Activated CD4-positive, alpha-beta T cell treated with anti-CD3 and anti-CD28 coated beads, Interleukin-2, amount 50 U/mL, for 16 hours (primary cell): ENCODE measurements around the gene TRMT44.

ENCODE experiments used
- DNase-seq: peaks from one replicate; pipeline ENCODE4 v3.0.0-alpha.2; 2020

The TRMT44 gene

DNA sequence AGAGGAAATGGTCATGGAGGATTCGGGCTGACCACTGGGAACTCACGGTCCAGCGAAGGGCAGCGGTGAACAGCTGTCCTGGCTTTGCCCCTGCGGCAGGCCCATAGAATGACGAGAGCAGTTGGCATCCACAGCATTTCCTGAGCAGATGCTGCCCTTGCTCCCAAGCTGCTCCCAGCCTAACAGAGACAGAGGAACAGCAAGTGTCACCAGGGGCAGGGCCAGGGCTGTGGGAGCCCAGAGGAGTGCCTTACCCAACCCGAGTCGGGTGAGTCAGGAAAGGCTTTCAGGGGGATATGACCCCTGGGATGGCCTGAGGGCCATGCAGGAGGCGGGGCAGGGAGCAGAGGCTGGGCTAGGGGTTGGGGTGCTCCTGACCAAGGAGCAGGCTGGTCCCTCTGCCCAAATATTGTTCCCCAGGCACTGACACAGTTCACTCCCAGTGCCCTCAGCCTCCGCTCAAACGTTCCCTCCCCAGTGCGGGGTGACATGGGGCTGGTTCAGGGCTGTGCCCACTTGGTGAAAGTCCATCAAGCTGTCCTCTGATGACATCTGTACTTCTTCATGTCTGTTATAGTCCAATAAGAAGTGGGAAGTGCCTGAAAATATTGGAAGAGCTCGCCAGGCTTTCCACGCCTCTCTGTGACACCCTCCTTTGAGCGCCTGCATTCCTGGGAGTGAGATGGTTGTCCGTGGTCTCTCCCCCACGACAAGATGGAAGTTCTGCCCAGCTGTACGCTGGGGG, 74.9 kb downstream of the TRMT44 start:
- no peak for DNase-seq

DNA sequence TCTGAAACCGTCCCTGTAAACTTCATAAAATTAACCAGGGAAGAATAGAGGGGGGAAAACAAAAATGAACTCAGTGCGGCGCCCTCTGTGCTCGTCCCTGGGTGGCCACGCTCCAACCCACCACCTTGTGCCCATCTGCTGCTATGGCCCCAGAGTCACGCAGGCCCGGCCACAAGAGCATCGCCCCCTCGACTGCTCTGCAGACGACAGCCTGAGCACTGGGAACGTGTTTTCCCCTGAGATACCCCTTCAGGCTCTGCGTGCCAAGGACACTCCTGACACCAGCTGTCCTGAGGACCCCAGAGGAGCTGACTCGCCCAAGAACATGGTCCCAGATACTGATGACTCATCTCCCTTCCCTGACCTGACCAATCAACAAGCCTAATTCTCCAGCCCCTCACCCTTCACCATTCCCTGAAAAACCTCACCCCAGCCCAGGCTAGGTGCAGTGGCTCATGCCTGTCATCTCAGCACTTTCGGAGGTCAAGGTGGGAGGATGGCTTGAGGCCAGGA, 75.5 kb downstream of the TRMT44 start:
- DNase-seq, result no peak

DNA sequence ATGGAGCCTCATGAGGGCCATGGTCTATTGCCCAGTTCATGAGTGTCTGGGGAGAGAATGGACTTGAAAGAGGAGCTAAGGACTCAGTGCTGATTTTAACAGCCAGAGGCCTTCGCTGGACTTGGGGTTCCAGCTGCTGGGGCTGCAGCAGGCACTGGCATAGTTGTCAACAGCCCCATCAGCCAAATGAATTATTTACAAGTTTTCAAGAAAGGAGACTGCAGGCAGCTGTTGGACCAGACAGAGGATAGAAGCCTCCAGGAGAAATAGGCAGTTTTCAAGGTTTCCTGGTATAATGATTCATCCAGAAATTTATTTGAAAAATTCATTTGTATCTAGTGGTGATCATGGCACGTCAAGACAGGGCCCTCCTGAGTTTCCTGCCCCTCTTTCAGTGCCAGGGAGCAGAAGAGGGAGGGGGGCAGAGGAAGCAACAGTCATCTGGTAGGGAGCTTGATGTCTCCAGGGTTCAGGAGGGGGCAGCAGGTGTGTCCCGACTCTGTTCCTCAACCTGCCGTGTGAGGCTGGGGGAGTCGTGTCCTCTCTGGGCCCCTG, 76.5 kb downstream of the TRMT44 start:
- DNase-seq, result no peak

GRCh38 chr4:8517946-8518345, 77.4 kb downstream of the TRMT44 start:
- no peak for DNase-seq

DNA sequence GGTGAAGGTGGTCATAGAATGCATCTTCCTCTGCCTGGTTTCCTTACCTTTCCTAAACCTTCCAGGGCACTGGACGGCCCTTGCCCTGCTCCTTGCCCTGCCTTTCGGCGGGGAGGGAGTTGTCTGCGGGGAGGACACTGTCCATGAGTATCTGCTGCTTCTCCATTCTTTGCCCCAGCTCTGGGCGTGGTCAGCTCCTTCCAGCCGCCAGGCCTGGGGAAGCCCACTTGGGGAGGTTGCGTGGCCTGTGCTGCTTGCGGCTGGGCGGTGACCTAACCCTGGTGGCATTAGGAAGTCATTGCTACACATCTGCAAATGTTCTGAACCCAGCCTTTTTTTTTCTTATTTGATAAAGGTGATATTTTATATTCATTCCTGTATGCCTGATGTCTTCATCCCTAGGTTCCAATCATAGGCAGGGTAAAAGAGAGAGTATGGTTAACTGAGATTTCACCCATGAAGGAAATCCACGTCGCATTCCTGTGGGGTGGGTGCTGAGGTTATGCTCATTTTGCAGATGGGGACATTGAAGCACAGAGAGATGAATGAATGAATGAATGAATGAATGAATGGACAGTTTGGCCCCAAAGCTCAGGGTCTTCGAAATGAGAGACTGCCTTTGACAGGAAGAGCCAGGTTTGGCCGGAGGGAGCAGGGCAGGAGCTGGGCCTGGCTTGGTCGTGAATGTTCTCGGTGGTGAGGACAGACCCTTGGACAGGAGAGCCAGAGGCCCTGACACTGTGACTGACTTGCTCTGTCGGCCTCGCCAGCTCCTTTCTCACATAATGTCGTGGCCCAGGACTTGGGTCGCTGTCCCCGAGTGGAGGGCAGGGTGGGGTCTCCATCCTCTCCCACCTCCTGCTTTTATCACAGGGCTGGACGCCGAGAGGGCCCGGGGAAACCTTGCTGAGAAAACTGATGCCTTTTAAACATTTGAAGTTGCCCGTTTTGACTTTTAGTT, 81.9 kb downstream of the TRMT44 start:
- DNase-seq, result no peak

- DNase-seq, result no peak
These were observed 82.6 kb downstream of the TRMT44 start for GRCh38 chr4:8523175-8523574.

GRCh38 chr4:8523766-8524165, 83.2 kb downstream of the TRMT44 start:
- DNase-seq, result no peak

DNA sequence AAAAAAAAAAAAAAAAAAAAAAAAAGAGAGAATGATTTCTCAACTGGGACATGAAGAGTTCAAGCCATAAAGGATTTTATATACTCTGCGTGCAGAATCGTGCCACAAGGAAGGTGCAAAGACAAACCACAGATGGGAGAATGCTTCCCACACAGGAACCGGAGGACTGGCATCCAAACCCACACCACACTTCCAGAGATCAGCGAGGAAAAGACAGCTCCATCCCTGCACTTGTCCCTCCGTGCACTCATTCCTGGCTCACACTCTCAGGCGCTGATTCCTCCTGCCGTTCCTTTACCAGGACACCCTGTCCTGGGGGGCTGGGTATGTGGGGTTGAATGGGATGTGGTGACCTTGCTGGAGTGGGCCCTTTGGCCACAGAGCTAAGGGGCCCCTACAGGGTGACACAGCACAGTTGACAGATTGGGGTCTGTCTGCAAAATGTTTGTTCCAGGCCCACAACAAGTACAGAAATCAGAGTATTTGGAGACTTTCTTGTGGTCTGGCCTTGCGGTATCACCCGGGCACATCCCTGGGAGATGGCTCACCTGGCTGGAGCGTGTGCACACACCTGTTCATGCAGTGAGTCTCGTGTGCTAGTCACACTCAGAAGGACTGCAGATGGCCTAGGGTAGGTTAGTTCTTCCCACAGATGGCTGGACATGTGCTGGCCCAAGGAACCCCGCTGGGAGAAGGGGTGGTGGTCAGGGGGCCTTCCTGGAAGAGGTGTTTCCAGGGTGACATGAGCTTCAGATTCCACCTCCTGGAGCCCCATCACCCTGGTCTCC, 84.2 kb downstream of the TRMT44 start:
- DNase-seq, result no peak

DNA sequence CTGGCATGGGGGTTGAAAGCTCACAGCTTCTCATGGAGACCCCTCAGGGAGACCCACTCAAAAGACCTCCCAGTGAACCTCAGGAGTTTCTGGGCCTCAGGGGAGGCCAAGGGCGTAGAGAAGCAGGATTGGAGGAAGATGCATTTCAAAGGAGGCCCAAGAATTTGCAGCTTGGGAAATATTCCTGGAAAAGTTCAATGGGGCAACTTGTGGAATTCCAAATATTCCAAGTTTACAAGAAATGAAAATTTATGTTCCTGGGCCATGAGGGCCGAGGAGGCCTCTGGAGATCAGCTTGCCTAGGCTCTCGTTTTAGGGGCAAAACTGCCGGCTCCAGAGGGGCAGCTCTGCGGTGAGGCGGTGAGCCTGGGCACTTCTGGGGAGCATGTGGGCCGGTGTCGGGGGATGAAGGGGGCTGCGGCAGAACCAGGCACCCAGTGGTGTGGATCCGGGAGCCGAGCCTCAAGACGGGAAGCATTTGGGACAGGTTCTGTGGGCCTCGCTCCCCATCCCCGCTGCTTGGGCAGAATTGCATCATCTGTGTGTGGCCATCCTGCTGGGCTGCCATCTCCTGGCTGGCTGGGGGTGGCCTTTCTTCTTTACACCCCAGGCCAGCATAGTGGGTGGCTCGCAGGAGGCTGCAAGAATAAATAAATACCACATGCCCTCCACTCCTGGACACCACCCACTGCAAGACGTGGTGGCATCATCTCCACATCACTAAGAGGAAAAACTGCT, 85.0 kb downstream of the TRMT44 start:
- DNase-seq, result no peak
